NCI-H1694 treated with DMSO at 0.1 percent for 48 hours (cell line): ENCODE data around the gene PRSS16.

Source experiments
- DNase-seq: peaks from one replicate; lab custom pipeline; 2025; lab: John Stamatoyannopoulos, UW

The PRSS16 gene

GRCh38 chr6:27286141-27286540 lies 38.6 kb downstream of the PRSS16 start:
- no peak for DNase-seq

DNA sequence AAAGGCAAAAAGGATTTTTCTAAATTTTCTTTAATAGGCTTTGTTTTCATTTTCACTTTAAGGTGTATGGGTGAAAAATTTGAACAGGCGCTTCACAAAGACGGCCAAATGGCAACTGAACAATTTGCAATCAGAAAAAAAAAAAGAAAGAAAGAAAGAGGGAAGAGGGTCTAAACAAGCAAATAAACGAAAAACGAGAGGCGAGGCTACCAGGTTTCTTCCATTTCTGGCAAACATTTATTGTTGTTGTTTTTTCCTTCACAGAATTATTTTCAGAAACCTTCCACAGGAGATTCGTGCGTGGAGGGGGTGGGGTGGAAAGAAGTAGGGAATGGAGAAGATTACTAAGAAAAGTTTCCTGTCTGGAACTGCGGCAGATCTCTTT lies 40.2 kb downstream of the PRSS16 start:
- DNase-seq, result no peak

DNA sequence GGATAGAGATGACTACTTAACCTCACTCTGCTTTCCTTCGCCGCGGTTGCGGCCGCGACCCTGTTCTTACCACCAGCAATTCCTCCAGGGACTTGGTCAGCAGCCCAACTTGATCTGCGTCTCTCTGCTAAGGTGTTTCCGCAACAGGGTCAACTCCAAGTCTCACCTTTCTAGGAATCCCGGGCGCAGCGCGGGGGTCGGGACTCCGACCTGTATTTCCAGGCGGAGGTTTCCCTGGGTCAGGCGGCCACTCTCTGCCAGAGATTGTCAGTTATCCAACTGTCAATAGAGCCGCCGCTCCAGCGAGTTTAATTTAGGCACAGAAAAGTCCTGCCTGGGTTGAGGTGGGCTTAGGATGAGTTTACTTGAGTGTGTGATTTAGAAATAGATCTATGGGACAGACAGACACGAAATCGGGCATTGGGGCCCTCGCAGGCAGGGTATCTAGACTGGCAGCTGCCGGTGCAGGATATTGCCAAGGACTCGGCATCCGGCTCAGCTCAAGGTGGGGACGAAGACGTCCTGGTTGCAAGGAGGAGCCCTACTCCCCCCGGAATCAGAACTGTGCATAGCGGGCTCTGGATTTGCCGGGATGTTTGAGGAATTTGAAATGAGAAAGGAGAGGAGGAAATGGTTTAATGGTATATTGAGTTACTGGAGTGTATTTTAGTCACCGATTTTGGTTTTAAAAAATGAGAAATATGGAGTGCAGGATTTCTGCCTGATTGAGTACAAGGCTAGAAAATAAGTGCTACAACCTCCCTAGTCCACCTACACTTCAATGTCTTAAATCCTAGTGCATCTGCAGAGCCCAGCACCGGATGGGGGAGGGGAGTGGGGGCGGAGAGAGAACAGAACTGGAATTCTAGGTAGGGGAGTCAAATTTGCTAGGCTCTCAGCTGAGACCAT lies 40.9 kb downstream of the PRSS16 start:
- DNase-seq, result no peak

- DNase-seq, result no peak
Observed at GRCh38 chr6:27290065-27290849, 42.8 kb downstream of the PRSS16 start.

- DNase-seq, result no peak
Observed at GRCh38 chr6:27290850-27291208, 43.3 kb downstream of the PRSS16 start.

GRCh38 chr6:27293436-27294098 lies 46.1 kb downstream of the PRSS16 start:
- no peak for DNase-seq

- DNase-seq, result no peak
Observed at GRCh38 chr6:27294409-27294808, 46.9 kb downstream of the PRSS16 start.

GRCh38 chr6:27295301-27296079 lies 48.0 kb downstream of the PRSS16 start:
- DNase-seq, result no peak

DNA sequence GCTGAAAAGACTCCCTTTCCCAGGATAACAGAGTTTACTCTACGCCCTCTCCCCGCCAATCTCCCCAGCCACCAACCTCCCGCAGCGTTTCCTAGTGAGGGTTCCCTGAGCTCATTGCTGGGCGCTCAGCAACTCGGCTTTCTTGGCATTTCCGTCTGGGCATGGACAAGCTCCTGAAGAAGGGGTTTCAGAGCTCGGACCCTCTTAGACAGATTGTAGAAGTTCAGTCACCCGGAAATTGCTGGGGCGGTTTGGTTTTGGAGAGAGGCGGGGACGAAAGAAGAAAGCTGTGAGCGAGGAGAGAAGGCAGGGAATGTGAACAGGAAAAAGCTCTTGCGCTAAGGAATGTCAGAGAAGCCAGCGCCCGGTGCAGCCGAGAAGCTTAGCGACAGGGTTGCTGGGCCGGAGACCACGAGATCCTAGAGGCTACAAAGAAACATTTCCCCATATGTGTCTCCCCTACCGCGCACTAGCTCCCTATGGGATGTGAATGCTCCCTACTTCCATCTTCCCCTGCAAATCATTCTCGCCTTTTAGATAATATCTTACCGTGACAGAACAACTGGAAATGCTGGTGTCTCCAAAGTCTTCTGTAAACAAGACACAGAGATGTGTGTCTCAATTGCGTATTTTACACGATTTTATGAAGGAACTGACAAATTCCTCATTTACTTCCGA lies 48.7 kb downstream of the PRSS16 start:
- DNase-seq, result no peak

DNA sequence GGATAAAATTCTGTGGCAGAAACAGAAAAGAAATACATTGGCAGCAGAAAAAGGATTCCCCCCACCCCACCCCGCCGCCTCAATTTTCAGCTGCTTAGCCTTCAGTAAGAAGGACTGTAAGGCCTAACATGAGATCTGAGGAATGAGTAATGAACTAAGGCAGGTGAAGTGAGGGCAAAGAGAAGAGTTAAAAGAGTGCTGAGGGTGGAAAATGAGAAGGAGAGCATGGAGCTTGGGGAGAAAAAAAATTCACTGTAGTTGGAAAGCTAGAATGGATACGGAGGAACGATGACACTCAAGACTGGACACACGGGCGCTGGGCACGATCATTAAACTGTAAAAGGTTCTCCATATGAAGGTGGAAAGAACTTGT lies 50.0 kb downstream of the PRSS16 start:
- no peak for DNase-seq

DNA sequence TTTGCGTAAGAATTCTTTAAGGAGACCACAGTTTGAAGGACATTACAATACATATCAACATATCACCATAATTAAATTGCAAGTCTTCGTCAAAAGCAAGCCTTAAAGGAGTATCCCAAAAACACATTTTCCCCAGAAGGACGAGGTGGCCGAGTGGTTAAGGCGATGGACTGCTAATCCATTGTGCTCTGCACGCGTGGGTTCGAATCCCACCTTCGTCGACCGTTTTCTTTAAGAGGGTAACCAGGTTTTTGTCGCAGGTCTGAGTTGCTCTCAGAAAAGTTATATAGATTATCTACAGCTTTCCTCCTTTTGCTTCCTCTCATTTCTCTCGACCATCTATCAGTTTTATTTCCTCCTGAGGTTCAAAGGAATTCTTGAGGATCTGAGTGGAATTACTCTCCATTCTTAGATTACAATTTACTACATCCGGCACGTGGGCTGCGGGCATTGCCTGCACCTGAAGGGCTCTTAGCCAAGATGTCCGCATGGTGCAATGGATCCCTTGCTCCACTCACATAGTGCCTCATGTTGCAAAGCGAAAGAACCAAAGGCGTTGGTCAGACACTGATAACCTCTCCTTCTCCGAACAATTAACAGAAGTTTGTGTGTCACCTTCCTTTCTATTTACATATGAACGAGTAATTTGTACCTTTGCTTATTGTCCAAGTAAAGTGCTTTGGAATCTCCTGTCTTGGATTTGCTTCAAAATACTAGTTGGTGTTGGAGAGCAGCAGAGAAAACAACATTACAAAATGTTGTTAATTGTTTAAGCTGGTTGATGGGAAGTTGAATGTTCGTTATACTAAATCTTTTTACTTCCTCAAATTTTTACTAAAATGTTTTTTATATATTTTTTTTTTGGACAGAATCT lies 50.6 kb downstream of the PRSS16 start:
- no peak for DNase-seq

DNA sequence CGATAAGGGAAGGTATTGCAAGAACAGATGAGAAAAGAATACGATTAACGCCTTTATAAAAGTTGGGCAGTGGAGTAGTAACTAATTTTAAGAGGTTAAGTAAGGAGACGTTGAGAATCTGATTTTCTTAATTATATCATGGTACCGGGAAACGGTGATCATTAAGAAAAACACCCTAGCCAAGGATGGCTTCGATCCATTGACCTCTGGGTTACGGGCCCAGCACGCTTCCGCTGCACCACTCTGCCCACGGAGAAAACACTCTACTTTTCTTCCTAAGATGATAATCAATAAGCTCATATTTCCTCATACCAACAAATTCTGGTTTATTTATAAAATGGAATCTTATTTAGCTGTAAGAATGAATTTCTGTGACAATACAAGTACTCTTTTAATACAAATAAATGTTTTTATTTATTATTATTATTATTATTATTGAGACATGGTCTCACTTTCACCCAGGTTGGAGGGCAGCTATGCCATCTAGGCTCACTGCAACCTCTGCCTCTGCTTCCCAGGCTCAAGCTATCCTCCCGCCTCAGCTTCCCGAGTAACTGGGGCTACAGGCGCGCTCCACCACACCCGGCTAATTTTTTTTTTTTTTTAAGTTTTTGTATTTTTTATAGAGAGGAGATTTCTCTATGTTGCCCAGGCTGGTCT lies 56.2 kb downstream of the PRSS16 start:
- DNase-seq, result no peak
